Measurements from ENCODE around the gene LHX3.
"Not testable (repeated sequence)": the region's sequence is repeated elsewhere in the genome, so short reads cannot be mapped to it uniquely, and the experiment has no call there.

LHX3 gene

DNA sequence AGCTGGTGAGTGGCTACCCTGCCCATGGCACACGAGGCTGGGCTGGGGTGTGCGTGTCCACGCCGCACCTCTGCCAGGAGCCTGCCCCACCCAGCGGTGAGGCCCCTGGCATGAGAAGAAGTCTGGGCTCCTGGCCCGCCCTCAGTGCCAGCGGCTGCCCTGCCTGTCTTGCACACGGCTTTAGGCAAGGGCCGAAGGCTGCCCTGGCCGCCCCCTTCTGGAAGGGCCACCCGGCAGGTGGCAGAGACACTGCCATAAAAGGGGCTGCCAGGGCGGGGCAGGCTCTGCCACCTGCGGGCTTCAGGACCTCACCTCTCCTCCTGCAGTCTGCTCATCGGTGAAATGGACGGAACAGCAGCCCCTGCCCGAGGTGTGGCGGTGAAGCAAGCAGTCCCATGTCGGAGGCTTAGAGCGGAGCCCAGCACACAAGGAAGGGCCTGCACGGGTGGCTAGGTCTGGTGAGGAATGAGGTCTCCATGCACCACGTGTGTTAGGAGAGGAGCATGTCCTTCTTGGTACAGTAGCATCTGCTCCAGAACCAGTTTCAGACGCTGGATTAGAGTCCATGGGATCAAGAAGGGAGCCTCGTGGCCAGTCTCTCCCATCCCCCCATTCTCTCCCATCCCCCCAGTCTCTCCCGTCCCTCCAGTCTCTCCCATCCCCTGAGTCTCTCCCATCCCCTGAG lies 51.4 kb downstream of the LHX3 start:
- DNase-seq (ENCODE audit: low read depth): no peak

- DNase-seq (ENCODE audit: low read depth): no peak
Observed at GRCh38 chr9:136152931-136153330, 52.0 kb downstream of the LHX3 start.

- no peak for DNase-seq (ENCODE audit: low read depth)
Observed at GRCh38 chr9:136152543-136152866, 52.4 kb downstream of the LHX3 start.

GRCh38 chr9:136151848-136152542 lies 52.9 kb downstream of the LHX3 start:
- DNase-seq (ENCODE audit: low read depth): no peak

GRCh38 chr9:136151214-136151804 lies 53.6 kb downstream of the LHX3 start:
- DNase-seq (ENCODE audit: low read depth): no peak

GRCh38 chr9:136150664-136151213 lies 54.2 kb downstream of the LHX3 start:
- not testable (repeated sequence) for DNase-seq (ENCODE audit: low read depth)

GRCh38 chr9:136149853-136150252 lies 55.1 kb downstream of the LHX3 start:
- no peak for DNase-seq (ENCODE audit: low read depth)

DNA sequence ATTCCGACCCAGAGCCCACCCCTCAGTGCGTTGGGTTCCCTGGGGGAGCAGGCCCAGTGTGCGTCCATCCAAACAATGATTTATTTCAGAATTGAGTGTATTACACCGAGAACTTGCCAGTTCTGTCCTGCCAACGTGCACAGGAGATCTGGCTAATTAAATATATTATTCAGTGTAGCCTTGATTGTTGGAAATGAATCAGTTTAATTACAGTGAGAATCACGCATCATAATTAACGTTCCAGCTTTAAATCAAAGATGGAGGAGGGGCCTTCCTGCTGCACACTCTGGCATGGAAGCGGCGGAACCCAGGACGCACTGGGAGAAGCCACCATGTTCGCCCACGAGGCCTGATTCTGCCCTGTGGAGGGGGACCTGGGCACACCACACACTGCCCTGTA lies 55.6 kb downstream of the LHX3 start:
- DNase-seq (ENCODE audit: low read depth): no peak

DNA sequence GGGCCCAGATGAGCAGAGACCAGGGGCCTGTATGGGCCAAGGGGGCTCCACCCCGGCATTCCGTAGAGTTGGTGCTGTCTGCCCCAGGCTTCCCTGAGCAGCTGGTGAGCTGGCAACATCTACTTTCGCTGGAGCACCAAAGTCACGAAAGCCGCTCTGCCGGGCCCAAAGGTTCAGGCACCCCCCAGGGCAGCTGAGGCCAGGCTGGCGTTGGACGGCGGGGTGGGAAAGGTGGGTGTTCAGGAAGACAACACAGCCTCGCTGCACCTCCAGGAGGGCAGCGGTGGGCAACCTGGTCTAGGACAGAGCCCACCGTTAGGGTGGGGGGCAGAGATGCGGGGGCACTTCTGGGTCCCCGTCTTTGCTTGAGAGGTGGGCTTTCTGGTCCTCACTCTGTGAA lies 56.2 kb downstream of the LHX3 start:
- DNase-seq (ENCODE audit: low read depth): no peak

DNA sequence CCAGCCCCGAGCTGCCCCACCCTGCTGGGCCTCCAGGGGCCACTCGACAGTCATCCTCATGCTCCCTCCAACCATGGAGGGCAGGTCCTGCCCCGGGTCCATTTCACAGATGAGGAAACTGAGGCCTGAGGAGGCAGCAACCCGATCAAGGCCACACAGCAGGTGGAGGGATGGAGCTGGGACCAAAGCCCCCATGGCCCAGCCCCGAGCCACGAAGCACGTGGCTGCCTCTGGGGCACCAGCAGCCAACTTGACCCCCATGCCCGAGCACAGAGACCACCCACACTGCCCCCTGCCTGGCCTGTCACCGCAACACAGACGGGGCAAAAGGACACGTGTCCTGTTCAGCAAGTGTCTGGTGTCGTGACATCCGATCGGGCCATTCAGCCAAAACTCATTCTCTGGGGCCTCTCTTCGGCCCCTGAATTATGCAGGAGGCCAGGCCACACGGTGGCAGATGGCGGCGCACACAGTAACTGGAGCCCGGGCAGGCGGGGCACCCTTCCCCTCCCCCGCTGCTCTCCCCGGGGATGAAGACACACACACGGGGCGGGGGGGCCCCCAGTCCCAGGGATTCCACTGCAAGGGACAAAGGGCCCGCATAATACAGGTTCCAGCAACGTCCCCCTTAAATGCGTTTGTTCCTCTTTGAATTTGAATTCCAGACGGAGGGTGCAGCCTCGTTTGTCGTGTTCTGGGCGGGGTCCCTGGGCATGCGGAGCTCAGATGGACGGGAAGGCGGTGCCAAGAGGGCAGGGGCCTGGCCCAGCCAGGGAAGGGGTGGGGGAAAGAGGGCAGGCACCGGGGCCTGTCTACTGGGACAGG lies 56.8 kb downstream of the LHX3 start:
- no peak for DNase-seq (ENCODE audit: low read depth)

DNA sequence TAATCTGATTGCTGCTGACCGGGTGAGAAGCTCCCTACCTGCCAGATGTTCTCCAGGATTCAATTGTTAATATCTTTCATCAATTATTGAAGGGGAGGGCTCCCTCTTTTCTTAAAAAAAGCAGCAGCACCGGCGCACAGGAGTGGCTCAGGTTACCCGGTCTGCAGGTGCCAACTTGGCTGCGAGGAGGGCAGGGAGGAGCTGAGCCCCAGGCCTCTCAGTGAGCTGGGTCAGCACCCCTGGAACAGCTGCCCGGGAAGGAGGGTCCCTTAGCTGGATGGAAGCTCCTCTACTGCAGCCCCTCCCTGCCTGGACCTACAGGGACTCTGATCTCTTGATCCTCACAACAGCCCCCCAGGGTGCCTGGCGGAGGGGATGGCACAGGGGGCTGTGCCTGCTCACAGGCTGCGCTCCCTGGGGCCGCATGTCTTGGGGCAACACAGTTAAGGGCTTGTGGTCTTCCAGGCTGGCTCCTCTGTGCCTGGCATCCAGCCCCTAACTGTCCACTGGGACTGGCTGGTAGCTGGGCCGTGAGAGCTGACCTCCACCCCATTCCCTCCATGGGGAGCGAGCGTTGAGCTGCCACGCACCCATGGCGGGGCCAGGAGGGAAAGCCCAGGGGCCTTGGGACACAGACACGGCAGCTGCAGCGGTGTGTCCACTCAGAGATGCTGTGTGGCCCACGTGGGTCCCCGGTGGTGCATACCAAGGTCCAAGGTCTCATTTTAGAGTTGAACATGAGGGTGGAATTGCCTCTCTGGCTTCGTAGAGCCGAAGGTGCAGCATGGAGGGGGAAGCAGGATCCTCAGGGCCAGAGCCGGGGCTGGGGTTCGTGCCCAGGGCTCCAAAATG lies 57.7 kb downstream of the LHX3 start:
- no peak for DNase-seq (ENCODE audit: low read depth)

All from ELR (cell line).